PC-9 (cell line): ENCODE results near the gene CDK2. TPM values are rescaled to one million over a fixed set of nuclear protein-coding genes. Genes with fewer than 3 reads are reported as not detected.
"Not testable (repeated sequence)": the region's sequence is repeated elsewhere in the genome, so short reads cannot be mapped to it uniquely, and the experiment has no call there.

Experiments used
- Bru-seq: library from RNA; stranded (reverse); fragments of 400-500 nt; gene quantifications from one replicate; lab custom pipeline; 2021; lab: Mats Ljungman, UMichigan
- BruChase-seq, 2 experiments: library from RNA; stranded (reverse); fragments of 400-500 nt; gene quantifications; one replicate each; lab custom pipeline; 2021; lab: Mats Ljungman, UMichigan
- BruUV-seq: library from RNA; stranded (reverse); fragments of 400-500 nt; replicated peaks from 2 replicates; lab custom pipeline; 2021; lab: Mats Ljungman, UMichigan
- CTCF ChIA-PET: fragments of 300-600 bp; sonication (Branson Sonifier 250); formaldehyde crosslinking; loops from one replicate; lab custom pipeline; 2022; ENCODE audit warnings: antibody characterized with exemption; lab: Charles Lee
- POLR2A ChIA-PET: fragments of 300-600 bp; sonication (Branson Sonifier 250); formaldehyde crosslinking; loops from one replicate; lab custom pipeline; 2022; ENCODE audit warnings: antibody characterized with exemption; ENCODE audit not compliant: unreplicated experiment; lab: Charles Lee
- DNase-seq, 2 experiments: peaks; one replicate each; pipeline versions ENCODE4 v3.0.0 to v3.0.0-alpha.2; 2015 to 2022; ENCODE audit warnings: mixed read lengths in 1 of 2
- H2AFZ ChIP-seq: fragments of 200-600 bp; sonication (generic); 2 replicates; pipeline ENCODE4 v1.8.1; 2017; ENCODE audit warnings: antibody characterized with exemption
- H3F3A ChIP-seq: fragments of 200-600 bp; sonication (generic); 2 replicates; pipeline ENCODE4 v1.8.1; 2017; ENCODE audit warnings: antibody characterized with exemption, mild to moderate bottlenecking, low read depth; ENCODE audit not compliant: insufficient read depth
- H3K27ac ChIP-seq: fragments of 200-600 bp; sonication (generic); 2 replicates; pipeline ENCODE4 v1.6.1; 2016; ENCODE audit warnings: mixed run types
- H3K27me3 ChIP-seq: fragments of 200-600 bp; sonication (generic); 2 replicates; pipeline ENCODE4 v1.6.1; 2016; ENCODE audit warnings: low read depth, mixed run types; ENCODE audit not compliant: insufficient read depth
- H3K36me3 ChIP-seq: fragments of 200-600 bp; sonication (generic); 2 replicates; pipeline ENCODE4 v1.6.1; 2016; ENCODE audit warnings: low read depth, mixed run types
- H3K4me1 ChIP-seq: fragments of 200-600 bp; sonication (generic); replicated peaks from 2 replicates; pipeline ENCODE4 v1.6.1; 2016; ENCODE audit warnings: mixed run types; ENCODE audit not compliant: insufficient read depth
- H3K4me2 ChIP-seq: fragments of 200-600 bp; sonication (generic); 2 replicates; pipeline ENCODE4 v1.6.1; 2017; ENCODE audit warnings: mixed run types
- H3K4me3 ChIP-seq: fragments of 200-600 bp; sonication (generic); 2 replicates; pipeline ENCODE4 v1.6.1; 2016; ENCODE audit warnings: mixed run types
- H3K79me2 ChIP-seq: fragments of 200-600 bp; sonication (generic); 2 replicates; pipeline ENCODE4 v1.6.1; 2017; ENCODE audit warnings: low read depth, mixed run types
- H3K9me2 ChIP-seq: fragments of 200-600 bp; sonication (generic); 2 replicates; pipeline ENCODE4 v1.8.1; 2017; ENCODE audit warnings: mild to moderate bottlenecking; ENCODE audit not compliant: insufficient read depth
- H3K9me3 ChIP-seq: fragments of 200-600 bp; sonication (generic); 2 replicates; pipeline ENCODE4 v1.8.1; 2016; ENCODE audit warnings: low read depth; ENCODE audit not compliant: insufficient read depth
- H4K20me1 ChIP-seq: fragments of 200-600 bp; sonication (generic); 2 replicates; pipeline ENCODE4 v1.8.1; 2017; ENCODE audit not compliant: insufficient read depth
- CTCF ChIP-seq: fragments of 200-600 bp; sonication (generic); conservative IDR thresholded peaks from 2 replicates; pipeline ENCODE4 v1.6.1; 2017; ENCODE audit warnings: mixed run types, antibody characterized with exemption, mild to moderate bottlenecking, moderate library complexity
- EZH2 ChIP-seq: fragments of 200-600 bp; sonication (generic); IDR thresholded peaks from 2 replicates; pipeline ENCODE4 v1.8.0; 2017; ENCODE audit warnings: antibody characterized with exemption, low read depth
- intact Hi-C: fragments of 100-400 bp; cut with micrococcal nuclease; formaldehyde crosslinking; loops from one replicate; pipeline ENCODE4 v1.10.0; 2022; ENCODE audit not compliant: unreplicated experiment
- long read RNA-seq: library from polyadenylated mRNA; stranded (forward); transcript quantifications from one replicate; pipeline ENCODE4 v2.0.0, GENCODE V29; 2022
- total RNA-seq: library from RNA; stranded (reverse); gene quantifications from 2 replicates; pipeline ENCODE4 v1.2.3, GENCODE V29; 2021

Gene CDK2
- total RNA-seq, result 93.8 and 99.4 TPM in 2 replicates
- Bru-seq, nascent RNA, result percentile 89 among the genes with signal in this experiment
- percentile 91 among the genes with signal in this experiment for BruChase-seq, experiment 1, labeled RNA remaining after a 2-hour chase
- percentile 97 among the genes with signal in this experiment for BruChase-seq, experiment 2, labeled RNA remaining after a 6-hour chase
- long read RNA-seq, transcript CDK2-201 (7 exons, 2,296 nt), result major isoform, 114 of 147 reads
- long read RNA-seq, transcript CDK2-208 (6 exons, 2,598 nt), result minor isoform, 6 of 147 reads
- long read RNA-seq, partial matches to known transcripts, result 4 of 147 reads
- long read RNA-seq, other reads (novel, unspliced or antisense), result 20 of 147 reads

- H3K27ac ChIP-seq, result peak within 1 kb of the TSS; percentile 49
- POLR2A ChIA-PET, result interaction anchor here (0.5 to 0.7 kb wide), 2 partner anchors 103 to 115 kb away, joined by 3 to 8 read pairs; no protein-coding TSS in a partner anchor
- TF ChIP-seq CTCF (no peak), EZH2 (no peak)
- CTCF ChIA-PET, result interaction anchor here (0.5 kb wide), 1 partner anchor 136 kb away, joined by 7 read pairs; no protein-coding TSS in a partner anchor
- DNase-seq, result peak; percentile 68 to 93
- peaks cover 28% of the 10 kb centered on the region for H3K4me1 ChIP-seq
- H3K4me3 ChIP-seq, result peak within 1 kb of the TSS; percentile 90
- intact Hi-C loops, result no loop called here
- peaks cover 21% of the 10 kb centered on the region for H3K79me2 ChIP-seq
- H3K9me3 ChIP-seq, result no peaks in the 10 kb centered on the region
- peak within 1 kb of the TSS; percentile 97 for H2AFZ ChIP-seq
- TSS peak; percentile 62 for BruUV-seq
- peaks cover 11% of the 10 kb centered on the region for H3F3A ChIP-seq
- H3K9me2 ChIP-seq, result no peaks in the 10 kb centered on the region
- H3K27me3 ChIP-seq, result no peaks in the 10 kb centered on the region
- no peaks in the 10 kb centered on the region for H4K20me1 ChIP-seq
- peaks cover 10% of the 10 kb centered on the region; the same call in 1 of the 2 replicates for H3K36me3 ChIP-seq
- H3K4me2 ChIP-seq, result peak within 1 kb of the TSS; percentile 95
Observed at GRCh38 chr12:55966408-55967281, at the start of gene CDK2. Gene CDK2, plus strand, starts transcription at chr12:55966830. Its CDS starts 179 bp downstream, at chr12:55967009.

GRCh38 chr12:55919032-55919431 is 47.6 kb upstream of the CDK2 start:
- BruUV-seq, POLR2A ChIA-PET, H3K27me3 ChIP-seq, intact Hi-C loops, H3K4me2 ChIP-seq, H3K9me2 ChIP-seq, H3K9me3 ChIP-seq, H2AFZ ChIP-seq, H3K4me3 ChIP-seq: not testable (repeated sequence)
- Histone ChIP-seq H3K4me1 (peaks cover 14% of the 10 kb centered on the region), H3K36me3 (peaks cover 14% of the 10 kb centered on the region; the same call in 1 of the 2 replicates), H3F3A (peaks cover 40% of the 10 kb centered on the region), H3K27ac (peak overlapping the region; percentile 14; the same call in 1 of the 2 replicates), H3K79me2 (peaks cover 84% of the 10 kb centered on the region), H4K20me1 (peaks cover 24% of the 10 kb centered on the region)
- CTCF ChIA-PET, result interaction anchor here (0.6 kb wide), 1 partner anchor 90 kb away, joined by 6 read pairs; the partner anchor contains the start of gene DNAJC14
- peak in 1 of 2 experiments; percentile 71 for DNase-seq

- no peak for DNase-seq
- Histone ChIP-seq H3K4me1 (peaks cover 22% of the 10 kb centered on the region), H3K9me3 (no peaks in the 10 kb centered on the region), H3K27ac (no peak overlapping the region), H3K36me3 (peaks cover 12% of the 10 kb centered on the region; the same call in 1 of the 2 replicates), H4K20me1 (peaks cover 16% of the 10 kb centered on the region), H3K4me3 (no peak overlapping the region), H3K9me2 (no peaks in the 10 kb centered on the region), H3K4me2 (no peak overlapping the region), H3K27me3 (no peaks in the 10 kb centered on the region), H3K79me2 (peaks cover 92% of the 10 kb centered on the region), H2AFZ (no peak overlapping the region), H3F3A (peaks cover 45% of the 10 kb centered on the region)
- ChIA-PET CTCF (interaction anchor here (0.6 kb wide), 1 partner anchor 53 kb away, joined by 8 read pairs; no protein-coding TSS in a partner anchor), POLR2A (interaction anchor here (0.6 kb wide), 1 partner anchor 11 kb away, joined by 12 read pairs; no protein-coding TSS in a partner anchor)
- intact Hi-C loops, result no loop called here
- TF ChIP-seq EZH2 (no peak), CTCF (no peak)
- BruUV-seq, result no TSS peak
Observed at GRCh38 chr12:55922126-55922525, 44.5 kb upstream of the CDK2 start.

- Histone ChIP-seq H3K79me2 (peaks cover 85% of the 10 kb centered on the region), H3F3A (peaks cover 61% of the 10 kb centered on the region), H4K20me1 (peaks cover 11% of the 10 kb centered on the region; the same call in 1 of the 2 replicates), H3K4me1 (peaks cover 24% of the 10 kb centered on the region), H3K36me3 (peaks cover 12% of the 10 kb centered on the region; the same call in 1 of the 2 replicates)
- H3K9me2 ChIP-seq, BruUV-seq, H3K27ac ChIP-seq, H3K4me3 ChIP-seq, CTCF ChIA-PET, H3K9me3 ChIP-seq, H2AFZ ChIP-seq, DNase-seq, H3K27me3 ChIP-seq, H3K4me2 ChIP-seq, intact Hi-C loops: not testable (repeated sequence)
- POLR2A ChIA-PET, result interaction anchor here (0.6 kb wide), 1 partner anchor 1309 kb away, joined by 3 read pairs; no protein-coding TSS in a partner anchor
Observed at GRCh38 chr12:55923648-55924047, 43.0 kb upstream of the CDK2 start.
